ENCODE measurements around the gene LRRC32. TPM values are rescaled to one million over a fixed set of nuclear protein-coding genes. Genes with fewer than 3 reads are reported as not detected.
"Not testable (repeated sequence)": the region's sequence is repeated elsewhere in the genome, so short reads cannot be mapped to it uniquely, and the experiment has no call there.

Gene LRRC32
- total RNA-seq, 1 experiment from 2014 or later, result 1.3 TPM

DNA sequence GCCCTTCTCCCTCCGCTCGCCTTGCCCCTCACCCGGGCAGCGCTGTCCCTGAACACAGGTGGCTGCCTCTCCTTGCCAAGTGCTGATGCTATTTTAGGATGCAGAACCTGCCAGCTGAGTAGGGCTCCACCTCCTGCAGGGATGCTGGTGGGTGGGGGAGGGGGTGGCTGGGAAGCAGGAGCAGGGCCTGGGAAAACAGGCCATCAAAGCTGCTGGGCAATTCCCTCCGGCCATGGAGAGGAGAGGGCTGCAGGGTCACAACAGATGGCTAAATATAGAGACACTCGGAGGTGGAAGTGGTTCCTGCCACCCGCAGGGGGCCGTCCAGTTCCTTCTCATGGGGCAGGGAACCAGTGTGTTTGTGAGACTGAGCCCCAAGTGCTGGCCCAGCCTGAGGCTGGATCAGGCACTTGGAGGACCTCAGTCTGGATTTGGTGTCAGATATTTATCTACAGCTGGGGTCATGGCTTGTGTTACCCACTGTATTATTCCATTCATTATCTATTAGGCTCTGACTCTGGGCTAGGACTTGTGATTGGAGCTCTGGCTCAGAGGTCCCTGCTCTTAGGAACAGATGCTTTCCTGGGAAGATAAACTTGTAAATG lies 59.6 kb downstream of the LRRC32 start:
- no peak for DNase-seq (ENCODE audit: low read depth)
- in situ Hi-C loops (cut with HindIII; ENCODE audit: low pct_unique_long_range_greater_than_20kb, low sequenced_read_pairs), result no loop called here

DNA sequence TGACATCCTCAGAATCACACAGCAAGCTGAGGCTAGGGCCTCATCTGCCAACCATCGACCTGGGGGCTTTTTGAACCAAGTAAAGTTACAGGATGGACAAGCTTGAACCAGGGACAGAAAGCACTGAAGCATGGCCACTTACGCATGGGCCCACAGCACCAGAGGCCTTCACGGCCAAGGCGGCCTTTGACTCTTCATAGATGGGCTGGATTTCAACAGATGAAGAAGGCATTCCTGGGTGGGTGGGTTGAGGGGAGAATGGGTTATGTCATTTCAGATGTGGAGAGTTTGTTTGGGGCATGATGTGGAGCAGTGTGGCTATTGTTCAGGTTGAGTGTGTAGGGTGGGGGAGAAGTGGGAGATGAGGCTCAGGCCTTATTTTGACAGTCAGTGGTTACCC lies 60.2 kb downstream of the LRRC32 start:
- in situ Hi-C loops (cut with HindIII; ENCODE audit: low pct_unique_long_range_greater_than_20kb, low sequenced_read_pairs), result no loop called here
- no peak for DNase-seq (ENCODE audit: low read depth)

DNA sequence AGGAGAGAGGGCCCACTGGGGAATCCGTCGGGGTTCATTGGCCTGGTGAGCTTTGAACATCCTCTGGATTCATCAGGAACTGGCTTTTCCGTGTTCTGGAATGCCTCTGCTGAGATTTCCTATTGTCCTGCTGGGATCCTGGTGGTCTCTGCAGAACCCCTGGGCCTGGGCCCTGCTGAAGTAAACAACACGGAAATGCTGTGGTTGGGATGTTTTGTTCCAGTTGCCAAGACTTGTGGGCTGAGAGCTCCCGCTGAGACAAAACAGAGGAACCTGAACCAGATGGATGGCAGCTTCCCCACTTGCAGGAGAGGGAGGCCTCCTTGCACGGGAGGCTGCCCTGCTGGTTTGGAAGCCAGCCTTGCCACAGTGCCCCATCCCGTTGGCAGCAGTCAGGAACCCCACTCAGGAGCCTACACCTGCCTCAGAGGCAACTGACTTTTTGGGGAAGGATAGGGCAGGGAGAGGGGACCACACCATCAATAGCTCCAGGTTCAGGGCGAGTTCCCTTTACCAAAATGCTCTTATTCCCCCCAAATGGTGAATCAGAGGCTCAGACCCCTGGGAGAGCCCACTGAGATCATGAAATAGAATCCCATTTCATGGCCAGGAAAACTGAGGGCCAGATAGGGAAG lies 60.7 kb downstream of the LRRC32 start:
- no peak for DNase-seq (ENCODE audit: low read depth)
- in situ Hi-C loops (cut with HindIII; ENCODE audit: low pct_unique_long_range_greater_than_20kb, low sequenced_read_pairs), result no loop called here

DNA sequence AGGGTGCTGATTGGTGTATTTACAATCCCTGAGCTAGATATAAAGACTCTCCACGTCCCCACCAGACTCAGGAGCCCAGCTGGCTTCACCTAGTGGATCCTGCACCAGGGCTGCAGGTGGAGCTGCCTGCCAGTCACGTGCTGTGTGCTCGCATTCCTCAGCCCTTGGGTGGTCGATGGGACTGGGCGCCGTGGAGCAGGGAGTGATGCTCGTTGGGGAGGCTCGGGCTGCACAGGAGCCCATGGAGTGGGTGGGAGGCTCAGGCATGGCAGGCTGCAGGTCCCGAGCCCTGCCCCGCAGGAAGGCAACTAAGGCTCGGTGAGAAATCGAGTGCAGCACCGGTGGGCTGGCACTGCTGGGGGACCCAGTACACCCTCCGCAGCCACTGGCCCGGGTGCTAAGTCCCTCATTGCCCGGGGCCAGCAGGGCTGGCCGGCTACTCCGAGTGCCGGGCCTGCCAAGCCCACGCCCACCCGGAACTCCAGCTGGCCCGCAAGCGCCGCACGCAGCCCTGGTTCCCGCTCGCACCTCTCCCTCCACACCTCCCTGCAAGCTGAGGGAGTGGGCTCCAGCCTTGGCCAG lies 61.6 kb downstream of the LRRC32 start:
- DNase-seq (ENCODE audit: low read depth); in situ Hi-C loops (cut with HindIII; ENCODE audit: low pct_unique_long_range_greater_than_20kb, low sequenced_read_pairs): not testable (repeated sequence)

DNA sequence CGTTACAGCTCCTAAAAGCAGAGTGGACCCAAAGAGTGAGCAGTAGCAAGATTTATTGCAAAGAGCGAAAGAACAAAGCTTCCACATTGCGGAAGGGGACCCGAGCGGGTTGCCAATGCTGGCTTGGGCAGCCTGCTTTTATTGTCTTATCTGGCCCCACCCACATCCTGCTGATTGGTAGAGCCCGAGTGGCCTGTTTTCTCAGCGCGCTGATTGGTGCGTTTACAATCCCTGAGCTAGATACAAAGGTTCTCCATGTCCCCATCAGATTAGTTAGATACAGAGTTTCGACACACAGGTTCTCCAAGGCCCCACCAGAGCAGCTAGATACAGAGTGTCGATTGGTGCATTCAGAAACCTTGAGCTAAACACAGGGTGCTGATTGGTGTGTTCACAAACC lies 62.3 kb downstream of the LRRC32 start:
- DNase-seq (ENCODE audit: low read depth), result not testable (repeated sequence)

More for the DNA sequence above, 62.3 kb downstream of the LRRC32 start:
- in situ Hi-C loops (cut with HindIII; ENCODE audit: low pct_unique_long_range_greater_than_20kb, low sequenced_read_pairs), result not testable (repeated sequence)

Other genes with a start within 250 kb of the LRRC32 start
- 0.52 and 11.3 TPM in 2 replicates for gene EMSY, start 225.7 kb downstream of the LRRC32 start, total RNA-seq (2014; rRNA removed; shearing (Covaris generic); ENCODE audit: low replicate concordance)
- 48.6 and 48.9 TPM in 2 replicates for gene TSKU, start 112.6 kb upstream of the LRRC32 start, total RNA-seq (2014; rRNA removed; shearing (Covaris generic); ENCODE audit: low replicate concordance)
- gene ACER3, start 190.2 kb upstream of the LRRC32 start, total RNA-seq (2014; rRNA removed; shearing (Covaris generic); ENCODE audit: low replicate concordance), result 1.2 and 5.7 TPM in 2 replicates